Right atrium auricular region (tissue), 2 donors: ENCODE results near the gene CITED4. TPM values are rescaled to one million over a fixed set of nuclear protein-coding genes. Genes with fewer than 3 reads are reported as not detected.

Experiments
- DNase-seq: peaks from one replicate; pipeline ENCODE4 v3.0.0-alpha.2; 2019; ENCODE audit warnings: low spot score
- H3K27ac ChIP-seq, 2 donors: fragments of 200-600 bp; sonication (generic); 1 replicate in 1 of 2; 2 replicates in 1 of 2; pipeline ENCODE4 v1.5.1; 2016 to 2019
- H3K27me3 ChIP-seq, 2 donors: fragments of 200-600 bp; sonication (generic); one replicate each; pipeline versions ENCODE4 v1.5.1 to v1.6.0; 2017 to 2019
- H3K36me3 ChIP-seq: fragments of 200-600 bp; sonication (generic); one replicate; pipeline ENCODE4 v1.5.1; 2016
- H3K4me1 ChIP-seq, 2 donors: fragments of 200-600 bp; sonication (generic); one replicate each; pipeline versions ENCODE4 v1.5.1 to v1.6.0; 2017 to 2019
- H3K4me3 ChIP-seq, 2 donors: fragments of 200-600 bp; sonication (generic); 1 replicate in 1 of 2; 2 replicates in 1 of 2; pipeline ENCODE4 v1.5.1; 2017 to 2019; ENCODE audit warnings: mild to moderate bottlenecking in 1 of 2, moderate library complexity in 1 of 2
- H3K9me3 ChIP-seq, 2 donors: fragments of 200-600 bp; sonication (generic); one replicate each; pipeline ENCODE4 v1.5.1; 2019
- total RNA-seq, 2 donors: library from RNA; depleted of rRNA; stranded (reverse); fragments of >200 nt; gene quantifications; one replicate each; pipeline ENCODE4 v1.1.0, GENCODE V29; 2016
- TF ChIP-seq, protein P1 (sequence below), 2 donors: fragments of 200-600 bp; sonication (generic); IDR thresholded peaks; one replicate each; pipeline ENCODE4 v1.5.1; 2019; ENCODE audit warnings: antibody characterized with exemption in 2 of 2

Gene CITED4
- total RNA-seq, 2 donors from 2014 or later, result 18.8 to 32.7 TPM

- Histone ChIP-seq H3K27me3 (no peaks in the 10 kb centered on the region), H3K36me3 (no peaks in the 10 kb centered on the region), H3K4me3 (no peak overlapping the region), H3K4me1 (no peaks in the 10 kb centered on the region), H3K27ac (no peak overlapping the region), H3K9me3 (peaks cover 0 to 10% of the 10 kb centered on the region in 2 donors)
- DNase-seq, result no peak
- TF ChIP-seq, protein P1, sequence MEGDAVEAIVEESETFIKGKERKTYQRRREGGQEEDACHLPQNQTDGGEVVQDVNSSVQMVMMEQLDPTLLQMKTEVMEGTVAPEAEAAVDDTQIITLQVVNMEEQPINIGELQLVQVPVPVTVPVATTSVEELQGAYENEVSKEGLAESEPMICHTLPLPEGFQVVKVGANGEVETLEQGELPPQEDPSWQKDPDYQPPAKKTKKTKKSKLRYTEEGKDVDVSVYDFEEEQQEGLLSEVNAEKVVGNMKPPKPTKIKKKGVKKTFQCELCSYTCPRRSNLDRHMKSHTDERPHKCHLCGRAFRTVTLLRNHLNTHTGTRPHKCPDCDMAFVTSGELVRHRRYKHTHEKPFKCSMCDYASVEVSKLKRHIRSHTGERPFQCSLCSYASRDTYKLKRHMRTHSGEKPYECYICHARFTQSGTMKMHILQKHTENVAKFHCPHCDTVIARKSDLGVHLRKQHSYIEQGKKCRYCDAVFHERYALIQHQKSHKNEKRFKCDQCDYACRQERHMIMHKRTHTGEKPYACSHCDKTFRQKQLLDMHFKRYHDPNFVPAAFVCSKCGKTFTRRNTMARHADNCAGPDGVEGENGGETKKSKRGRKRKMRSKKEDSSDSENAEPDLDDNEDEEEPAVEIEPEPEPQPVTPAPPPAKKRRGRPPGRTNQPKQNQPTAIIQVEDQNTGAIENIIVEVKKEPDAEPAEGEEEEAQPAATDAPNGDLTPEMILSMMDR (IDR thresholded peaks at IDR 0.05), result no peak
Measured at GRCh38 chr1:40840526-40841323, 21.4 kb downstream of the CITED4 start.

- Histone ChIP-seq H3K4me3 (no peak overlapping the region), H3K27me3 (no peaks in the 10 kb centered on the region), H3K4me1 (no peaks in the 10 kb centered on the region), H3K27ac (no peak overlapping the region), H3K9me3 (peaks cover 0 to 10% of the 10 kb centered on the region in 2 donors), H3K36me3 (no peaks in the 10 kb centered on the region)
- DNase-seq, result no peak
- TF ChIP-seq, protein P1 (IDR thresholded peaks at IDR 0.05), result no peak
Measured at GRCh38 chr1:40839943-40840335, 22.2 kb downstream of the CITED4 start.

- no peak overlapping the region for H3K4me3 ChIP-seq
- TF ChIP-seq, protein P1 (IDR thresholded peaks at IDR 0.05), result no peak
- no peaks in the 10 kb centered on the region for H3K4me1 ChIP-seq
- no peaks in the 10 kb centered on the region for H3K27me3 ChIP-seq
- H3K27ac ChIP-seq, result no peak overlapping the region
- DNase-seq, result no peak
- H3K36me3 ChIP-seq, result no peaks in the 10 kb centered on the region
- H3K9me3 ChIP-seq, result peaks cover 0 to 10% of the 10 kb centered on the region in 2 donors
Measured at GRCh38 chr1:40838980-40839942, 22.9 kb downstream of the CITED4 start.

DNA sequence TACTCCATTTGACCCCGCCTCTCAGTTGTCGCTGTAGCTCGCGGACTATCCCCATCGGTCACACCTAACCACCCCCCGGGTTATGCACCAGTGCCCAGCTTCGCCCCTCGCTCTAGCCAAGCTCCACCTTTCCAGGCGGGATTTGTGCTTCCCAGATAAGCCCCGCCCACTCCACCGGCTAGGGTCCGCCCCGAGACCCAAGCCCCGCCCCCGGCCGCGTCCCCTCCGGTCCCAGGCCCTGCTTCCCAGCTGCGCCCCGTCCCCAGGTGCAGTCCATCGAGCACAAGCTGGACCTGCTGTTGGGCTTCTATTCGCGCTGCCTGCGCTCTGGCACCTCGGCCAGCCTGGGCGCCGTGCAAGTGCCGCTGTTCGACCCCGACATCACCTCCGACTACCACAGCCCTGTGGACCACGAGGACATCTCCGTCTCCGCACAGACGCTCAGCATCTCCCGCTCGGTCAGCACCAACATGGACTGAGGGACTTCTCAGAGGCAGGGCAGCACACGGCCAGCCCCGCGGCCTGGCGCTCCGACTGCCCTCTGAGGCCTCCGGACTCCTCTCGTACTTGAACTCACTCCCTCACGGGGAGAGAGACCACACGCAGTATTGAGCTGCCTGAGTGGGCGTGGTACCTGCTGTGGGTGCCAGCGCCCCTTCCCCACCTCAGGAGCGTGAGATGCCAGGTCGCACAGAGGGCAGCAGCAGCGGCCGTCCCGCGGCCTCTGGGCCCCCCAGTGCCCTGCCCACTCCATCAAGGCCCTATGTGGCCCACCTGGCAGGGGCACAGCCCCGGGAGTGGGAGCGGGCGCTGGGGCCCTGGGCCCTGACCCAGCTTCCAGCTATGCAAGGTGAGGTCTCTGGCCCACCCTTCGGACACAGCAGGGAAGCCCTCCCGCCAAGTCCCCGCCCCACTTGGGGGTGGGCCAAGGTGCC is 23.9 kb downstream of the CITED4 start:
- no peaks in the 10 kb centered on the region for H3K27me3 ChIP-seq
- no peaks in the 10 kb centered on the region for H3K4me1 ChIP-seq
- H3K4me3 ChIP-seq, result no peak overlapping the region
- DNase-seq, result no peak
- H3K9me3 ChIP-seq, result peaks cover 0 to 10% of the 10 kb centered on the region in 2 donors
- no peak overlapping the region for H3K27ac ChIP-seq
- TF ChIP-seq, protein P1 (IDR thresholded peaks at IDR 0.05), result no peak
- H3K36me3 ChIP-seq, result no peaks in the 10 kb centered on the region

DNA sequence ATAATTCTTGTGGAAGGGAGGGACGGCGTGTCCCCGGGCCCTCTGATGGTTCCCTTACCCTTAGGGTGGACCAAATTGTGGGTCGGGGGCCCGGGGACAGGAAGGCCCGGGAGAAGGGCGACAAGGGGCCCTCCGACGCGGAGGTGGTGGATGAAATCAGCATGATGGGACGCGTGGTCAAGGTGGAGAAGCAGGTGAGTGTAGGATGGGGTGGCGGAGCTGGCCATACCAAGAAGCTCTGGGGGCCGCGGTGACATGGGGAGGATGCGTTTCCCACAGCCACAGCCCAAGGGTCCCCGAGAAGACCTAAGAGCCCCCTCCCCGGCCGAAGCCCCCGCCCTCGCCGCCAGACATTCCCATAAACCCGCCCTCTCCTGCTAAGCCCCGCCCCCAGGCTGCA is 24.6 kb downstream of the CITED4 start:
- TF ChIP-seq, protein P1 (IDR thresholded peaks at IDR 0.05), result no peak

More for the DNA sequence above, 24.6 kb downstream of the CITED4 start:
- no peaks in the 10 kb centered on the region for H3K4me1 ChIP-seq
- no peak for DNase-seq
- no peaks in the 10 kb centered on the region for H3K27me3 ChIP-seq
- no peak overlapping the region for H3K4me3 ChIP-seq
- H3K36me3 ChIP-seq, result no peaks in the 10 kb centered on the region
- peaks cover 0 to 5% of the 10 kb centered on the region in 2 donors for H3K9me3 ChIP-seq
- no peak overlapping the region for H3K27ac ChIP-seq
